SIG-M5 (cell line): Measurements from ENCODE around the gene EFHC1.
"Not testable (repeated sequence)": the region's sequence is repeated elsewhere in the genome, so short reads cannot be mapped to it uniquely, and the experiment has no call there.

Source experiments
- DNase-seq: peaks from one replicate; lab custom pipeline; 2025; lab: John Stamatoyannopoulos, UW

Gene EFHC1

DNA sequence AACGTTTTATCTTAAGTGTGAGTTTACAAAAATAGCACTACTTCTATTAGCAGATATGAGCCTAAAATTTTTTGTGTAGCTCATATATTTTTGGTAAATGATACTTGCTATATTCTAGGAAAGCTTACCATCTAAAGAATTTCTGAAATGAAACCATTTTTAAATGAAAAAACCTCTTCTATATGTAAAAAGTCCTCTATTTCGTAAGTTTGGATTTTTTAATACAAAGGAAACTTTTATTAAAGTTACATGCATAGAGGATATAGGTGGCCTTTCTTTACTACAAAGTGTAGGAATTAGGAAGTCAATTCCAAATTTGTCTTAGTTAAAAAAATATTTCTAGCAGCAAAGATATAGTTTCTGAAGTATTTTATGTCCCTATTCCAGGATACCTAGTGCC, 18.8 kb downstream of the EFHC1 start:
- no peak for DNase-seq

DNA sequence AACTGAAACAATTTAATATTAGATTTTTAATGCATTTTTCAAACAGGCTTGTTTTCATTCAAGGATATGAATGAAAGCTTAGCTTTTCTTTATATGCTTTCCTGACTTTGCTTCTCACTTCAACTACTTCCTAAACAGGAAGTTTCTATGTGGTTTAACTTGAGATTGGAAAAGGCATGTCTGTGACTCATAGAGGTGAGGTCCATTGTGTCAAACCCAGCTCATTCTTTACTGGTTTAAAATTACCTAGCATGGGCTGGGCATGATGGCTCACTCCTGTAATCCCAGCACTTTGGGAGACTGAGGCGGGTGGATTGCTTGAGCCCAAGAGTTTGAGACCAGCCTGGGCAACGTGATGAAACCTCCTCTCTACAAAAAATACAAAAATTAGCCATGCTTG, 34.4 kb downstream of the EFHC1 start:
- no peak for DNase-seq

DNA sequence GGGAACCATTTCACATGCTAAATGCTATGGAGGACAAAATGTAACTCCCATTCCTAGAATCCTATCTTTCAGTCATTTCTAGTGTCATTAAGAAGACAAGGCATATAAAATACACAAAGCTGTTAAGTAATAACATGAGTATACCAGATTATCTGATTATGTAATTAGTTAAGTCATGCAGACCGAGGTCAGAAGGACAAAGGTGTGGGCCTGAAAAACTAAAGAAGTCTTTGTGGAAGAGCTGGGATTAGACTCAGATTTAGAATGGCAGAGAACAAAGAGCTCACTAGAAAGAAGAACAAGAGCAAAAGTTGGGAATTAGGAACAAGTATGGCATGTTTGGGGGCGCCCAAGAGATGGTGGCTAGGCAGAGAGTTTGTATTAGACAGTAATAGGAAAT, 37.0 kb downstream of the EFHC1 start:
- DNase-seq, result no peak

DNA sequence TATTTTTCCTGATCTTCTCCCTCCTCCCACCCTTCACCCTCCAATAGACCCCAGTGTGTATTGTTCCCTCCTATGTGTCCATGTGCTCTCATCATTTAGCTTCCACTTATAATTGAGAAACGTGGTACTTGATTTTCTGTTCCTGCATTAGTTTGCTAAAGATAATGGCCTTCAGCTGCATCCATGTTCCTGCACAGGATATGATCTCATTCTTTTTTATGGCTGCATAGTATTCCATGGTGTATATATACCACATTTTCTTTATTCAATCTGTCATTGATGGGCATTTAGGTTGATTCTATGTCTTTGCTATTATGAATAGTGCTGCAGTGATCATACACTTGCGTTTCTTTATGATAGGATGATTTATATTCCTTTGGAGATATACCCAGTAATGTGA, 41.1 kb downstream of the EFHC1 start:
- DNase-seq, result not testable (repeated sequence)

DNA sequence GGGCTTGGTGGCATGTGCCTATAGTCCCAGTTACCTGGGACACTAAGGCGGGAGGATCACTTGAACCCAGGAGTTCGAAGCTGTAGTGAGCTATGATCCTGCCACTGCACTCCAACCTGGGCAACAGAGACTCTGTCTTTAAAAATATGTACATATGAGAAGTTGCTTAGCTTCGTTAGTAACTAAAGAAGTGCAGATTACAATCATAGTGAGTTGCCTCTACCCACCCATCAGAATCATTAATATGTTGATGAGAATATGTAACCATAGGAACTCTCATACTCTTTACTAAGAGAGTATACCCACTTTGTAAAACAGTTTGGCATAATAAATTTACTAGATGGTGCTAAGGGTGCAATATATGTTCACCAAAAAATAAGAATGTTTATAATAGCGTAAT, 54.0 kb downstream of the EFHC1 start:
- no peak for DNase-seq

DNA sequence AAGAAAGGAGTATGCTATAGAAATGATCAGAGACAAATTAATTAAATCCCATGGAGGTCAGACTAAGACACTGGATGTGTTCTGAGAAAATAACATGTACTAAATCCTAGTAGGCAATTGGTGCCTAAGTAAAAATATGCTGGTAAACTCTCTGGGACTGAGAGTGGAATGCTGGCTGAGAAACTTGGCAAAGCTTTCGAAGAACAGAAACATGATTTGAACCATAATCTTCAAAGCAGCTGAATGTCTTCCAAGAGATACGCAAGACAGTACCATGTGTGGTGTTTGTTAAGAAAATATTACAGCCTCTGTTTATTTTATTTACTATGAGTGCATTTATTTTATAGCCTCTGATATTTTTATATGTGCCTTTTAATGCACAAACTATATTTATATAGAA, 55.2 kb downstream of the EFHC1 start:
- no peak for DNase-seq

DNA sequence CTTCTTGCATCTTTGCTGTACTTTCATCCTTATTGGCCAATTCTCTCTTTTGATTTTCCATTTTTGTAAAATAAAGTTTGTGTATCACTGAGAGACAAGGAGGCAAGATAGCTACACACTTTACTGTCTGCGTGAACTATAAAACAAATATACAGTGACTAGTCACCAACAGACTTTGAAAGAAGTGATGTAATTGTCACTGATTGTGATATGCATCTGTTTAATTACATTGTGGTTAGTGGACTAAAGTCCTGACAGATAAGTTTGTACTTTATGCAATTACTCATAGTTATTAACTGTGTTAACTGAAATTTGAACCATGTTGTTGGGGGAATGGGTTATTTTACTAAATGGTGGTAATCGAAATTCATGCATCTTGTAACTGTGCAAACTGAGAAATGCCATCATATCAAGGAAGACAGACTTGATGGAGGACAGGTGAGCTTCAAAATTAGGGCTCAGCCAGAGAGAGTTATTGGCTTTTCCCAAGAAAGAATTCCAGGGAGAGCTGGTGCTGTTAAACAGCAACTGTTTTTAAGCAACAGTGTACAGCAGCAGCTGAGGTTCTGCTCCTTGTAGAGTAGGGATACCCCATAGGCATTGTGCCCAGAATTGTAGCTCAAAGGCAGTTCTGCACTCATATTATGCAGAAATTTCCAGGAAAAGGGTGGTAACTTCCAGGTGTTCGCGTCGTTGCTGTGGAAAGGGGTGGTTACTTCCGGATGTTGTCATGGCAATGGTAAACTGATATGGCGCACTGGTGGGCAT, 62.9 kb downstream of the EFHC1 start:
- DNase-seq, result no peak

DNA sequence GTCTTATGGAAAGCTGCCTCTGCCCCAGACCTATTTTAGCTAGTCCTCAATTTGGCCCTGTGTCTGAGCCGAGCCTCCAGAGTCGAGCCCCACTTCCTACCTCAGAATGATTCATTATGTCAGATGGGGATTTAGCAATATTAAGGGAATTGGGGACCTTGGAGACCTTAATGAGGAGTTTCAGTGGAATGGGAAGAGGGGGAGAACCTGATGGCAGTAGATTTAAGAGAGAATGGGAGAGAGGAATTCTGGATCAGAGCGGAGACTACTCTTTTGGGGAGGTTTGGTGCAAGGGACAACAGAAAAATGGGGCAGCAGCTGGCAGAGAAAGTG, 63.5 kb downstream of the EFHC1 start:
- DNase-seq, result no peak

DNA sequence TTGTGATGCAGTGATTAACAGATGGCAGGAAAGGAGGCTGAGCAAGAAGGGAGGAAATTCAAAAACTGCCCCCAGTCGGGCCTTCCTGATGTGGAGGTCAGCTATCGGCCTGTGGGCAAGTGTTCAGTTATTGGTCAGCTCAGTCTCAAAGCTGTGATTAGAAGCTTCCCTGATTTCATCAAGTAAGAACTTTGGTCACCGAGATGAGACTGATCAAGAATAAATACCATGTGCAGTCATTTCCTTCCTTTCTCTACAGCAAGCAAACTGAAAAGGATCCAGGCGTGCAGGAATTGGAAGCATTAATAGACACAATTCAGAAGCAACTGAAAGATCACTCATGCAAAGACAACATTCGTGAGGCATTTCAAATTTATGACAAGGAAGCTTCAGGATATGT, 69.7 kb downstream of the EFHC1 start:
- no peak for DNase-seq

DNA sequence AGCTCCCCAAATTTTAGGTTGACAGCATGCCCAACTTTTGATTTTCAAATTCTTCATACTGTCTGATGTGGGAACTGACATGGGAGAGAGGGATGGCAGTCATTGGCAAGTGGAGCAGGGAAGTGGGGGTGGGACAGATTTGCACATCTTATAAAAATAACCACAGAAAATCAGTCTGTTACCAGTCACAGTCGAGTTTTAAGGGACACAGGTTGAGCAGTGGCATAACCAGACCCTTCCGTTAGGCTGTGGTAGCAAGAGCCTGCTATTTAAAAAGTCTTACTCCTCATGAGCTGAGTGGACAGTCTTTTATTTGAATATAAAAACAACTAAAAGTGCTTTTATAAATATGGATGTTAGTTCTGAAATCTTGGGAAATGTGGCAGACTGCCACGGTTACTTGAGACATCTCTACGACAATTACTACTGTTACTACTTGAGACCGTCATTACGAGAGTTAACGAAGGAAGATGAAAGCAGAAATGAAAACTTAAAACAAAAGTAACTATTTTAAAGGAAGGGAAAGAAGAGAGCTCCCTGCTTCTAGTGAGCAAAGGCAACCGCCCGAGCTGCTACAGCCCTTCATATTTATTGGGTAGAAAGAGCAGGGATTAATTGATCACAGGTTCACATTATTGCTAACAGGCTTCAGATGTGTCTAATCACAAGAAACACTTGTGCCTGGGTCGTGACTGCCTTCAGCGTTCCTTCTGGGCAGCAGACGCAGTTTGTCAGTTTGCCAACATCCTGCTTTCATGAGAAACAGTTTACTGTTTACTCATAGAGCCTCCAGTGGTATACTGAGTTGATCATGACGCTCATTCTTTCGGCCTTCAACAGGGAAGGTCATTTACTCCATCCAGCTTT, 71.3 kb downstream of the EFHC1 start:
- no peak for DNase-seq

DNA sequence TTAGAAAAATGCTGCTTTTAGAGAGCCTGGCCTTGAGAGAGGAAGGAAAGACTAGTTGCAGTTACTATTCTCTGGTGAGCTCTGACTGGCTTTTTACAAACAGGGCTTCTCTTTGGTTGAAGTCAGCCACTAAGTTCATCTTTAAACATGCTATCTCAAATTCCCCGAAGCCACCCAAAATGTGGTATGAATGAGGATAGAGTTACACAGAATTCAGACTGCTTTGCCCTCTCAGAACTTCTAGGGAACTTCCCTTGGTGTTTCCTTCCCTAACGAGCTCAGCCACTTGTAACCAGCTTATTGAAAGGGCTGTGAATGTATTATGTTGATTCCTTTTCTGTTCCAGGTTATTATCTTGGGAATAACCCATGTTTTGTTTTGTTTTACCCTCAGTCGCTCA, 73.5 kb downstream of the EFHC1 start:
- no peak for DNase-seq

DNA sequence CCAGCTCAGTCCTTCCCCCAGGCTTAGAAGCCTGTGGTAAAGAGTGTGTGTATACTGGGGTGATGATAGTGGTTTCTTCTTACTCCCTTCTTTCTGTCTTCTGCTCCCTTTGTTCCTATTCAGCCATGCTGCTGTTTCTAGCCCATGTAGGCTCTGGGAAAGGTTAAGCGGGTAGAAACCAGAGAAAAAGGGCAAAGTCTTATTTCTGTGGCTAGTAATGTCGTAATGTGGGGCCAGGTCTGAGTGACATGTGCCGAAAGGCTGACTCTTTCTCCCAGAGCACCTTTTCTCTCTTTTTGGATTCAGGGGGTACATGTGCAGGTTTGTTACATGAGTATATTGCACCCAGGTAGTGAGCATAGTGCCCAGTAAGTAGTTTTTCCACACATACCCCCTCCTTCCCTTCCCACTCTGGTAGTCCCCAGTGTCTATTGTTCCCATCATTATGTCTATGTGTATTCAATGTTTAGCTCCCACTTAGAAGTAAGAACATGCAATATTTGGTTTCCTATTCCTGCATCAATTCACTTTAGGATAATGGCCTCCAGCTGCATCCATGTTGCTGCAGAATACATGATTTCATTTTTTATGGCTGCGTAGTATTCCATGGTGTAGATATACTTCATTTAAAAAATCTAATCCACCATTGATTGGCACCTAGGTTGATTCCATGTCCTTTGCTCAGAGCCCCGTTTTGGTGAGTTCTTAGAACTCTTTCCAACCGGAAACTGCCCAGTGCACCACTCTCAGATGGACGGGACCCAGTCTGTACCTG, 74.3 kb downstream of the EFHC1 start:
- DNase-seq, result no peak

DNA sequence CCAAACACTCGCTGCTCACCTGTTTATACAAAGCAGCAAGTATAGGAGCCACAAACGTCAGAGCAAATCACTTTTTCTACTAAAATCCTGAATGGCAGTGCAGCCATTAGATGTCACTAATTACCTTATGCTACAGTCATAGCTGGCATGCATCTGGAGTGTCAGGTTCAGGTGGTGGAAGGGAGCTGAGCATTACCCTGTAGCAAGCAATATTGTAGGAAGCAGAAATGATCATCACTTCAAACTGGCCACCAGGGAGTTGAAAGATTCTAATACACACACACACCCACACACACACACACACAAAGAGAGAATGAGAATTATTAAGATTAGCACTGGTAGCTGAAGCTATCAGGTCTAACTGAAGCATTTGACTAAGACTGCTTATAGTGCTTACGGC, 75.8 kb downstream of the EFHC1 start:
- no peak for DNase-seq

DNA sequence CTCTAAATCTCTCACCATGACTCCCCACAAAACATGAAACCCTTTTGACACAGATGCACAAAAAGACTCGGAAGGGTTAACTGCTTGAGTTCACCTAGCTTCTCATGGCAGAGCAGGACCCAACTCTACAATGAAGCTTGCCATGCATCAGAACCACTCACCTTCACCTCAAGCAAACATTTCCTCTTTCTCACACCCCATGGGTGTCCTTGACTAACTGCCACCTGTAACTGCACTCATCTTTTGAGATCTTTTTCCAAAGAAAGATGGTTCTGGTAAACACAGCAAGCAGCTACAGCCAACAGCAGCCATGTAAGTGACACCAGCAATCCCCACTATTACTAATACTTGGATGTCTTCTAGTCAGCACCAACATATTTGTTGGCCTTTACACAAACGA, 76.5 kb downstream of the EFHC1 start:
- DNase-seq, result no peak

DNA sequence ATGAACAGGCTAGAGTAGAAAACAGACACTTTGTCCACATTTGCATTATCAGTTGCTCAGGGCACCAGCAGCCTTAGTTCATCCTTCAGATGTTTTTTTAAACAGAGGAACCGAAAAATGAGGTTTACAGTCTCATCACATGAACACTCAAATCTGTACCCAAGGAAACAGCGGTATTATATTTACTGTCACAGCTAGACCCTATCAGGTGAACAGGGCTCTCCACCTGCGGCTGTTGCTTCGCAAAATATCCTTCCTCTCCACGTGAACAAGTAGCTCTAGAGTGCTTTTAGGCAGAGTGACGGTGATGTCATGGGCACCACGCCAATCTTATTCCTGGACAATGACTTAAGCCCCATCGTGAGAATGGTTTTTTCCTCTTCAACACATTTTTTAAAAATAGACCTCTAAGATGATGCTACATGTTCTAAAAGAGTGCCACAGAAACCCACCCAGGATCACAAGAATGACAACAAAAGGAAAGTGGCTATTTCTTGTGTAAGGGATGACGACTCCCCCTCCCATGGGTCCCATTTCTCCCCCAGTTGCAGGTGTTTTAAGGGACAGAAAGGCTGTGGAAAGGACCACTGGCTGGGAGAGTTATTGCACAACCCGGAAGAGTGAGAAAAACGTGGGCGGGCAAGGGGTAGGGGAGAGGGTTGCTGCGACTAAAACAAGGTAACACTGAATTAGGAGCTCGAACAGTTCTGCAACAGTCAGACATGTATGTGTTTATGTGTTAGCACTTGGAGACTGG, 77.7 kb downstream of the EFHC1 start:
- no peak for DNase-seq

DNA sequence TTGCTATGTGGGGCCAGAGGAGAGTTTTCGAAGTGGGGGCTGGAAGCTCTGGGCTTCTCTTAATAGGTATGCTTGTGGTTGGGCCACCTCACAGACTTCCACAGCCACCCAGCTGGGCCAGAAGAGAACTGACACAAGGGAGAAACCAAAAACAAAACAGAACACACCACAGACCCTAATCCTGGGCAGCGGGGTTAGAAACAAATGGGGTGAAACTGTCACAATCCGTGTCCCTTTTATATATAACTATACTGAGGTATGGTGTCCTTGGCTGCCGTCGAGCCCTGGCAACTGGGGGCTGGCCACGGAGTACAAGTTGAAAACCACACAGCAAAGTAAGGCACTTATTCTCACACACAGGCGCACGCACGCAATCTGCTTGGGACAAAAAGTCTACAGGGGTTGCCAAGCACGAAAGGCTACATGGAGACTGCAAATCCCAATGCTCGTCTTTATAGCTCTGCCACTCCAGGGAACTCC, 78.4 kb downstream of the EFHC1 start:
- no peak for DNase-seq

DNA sequence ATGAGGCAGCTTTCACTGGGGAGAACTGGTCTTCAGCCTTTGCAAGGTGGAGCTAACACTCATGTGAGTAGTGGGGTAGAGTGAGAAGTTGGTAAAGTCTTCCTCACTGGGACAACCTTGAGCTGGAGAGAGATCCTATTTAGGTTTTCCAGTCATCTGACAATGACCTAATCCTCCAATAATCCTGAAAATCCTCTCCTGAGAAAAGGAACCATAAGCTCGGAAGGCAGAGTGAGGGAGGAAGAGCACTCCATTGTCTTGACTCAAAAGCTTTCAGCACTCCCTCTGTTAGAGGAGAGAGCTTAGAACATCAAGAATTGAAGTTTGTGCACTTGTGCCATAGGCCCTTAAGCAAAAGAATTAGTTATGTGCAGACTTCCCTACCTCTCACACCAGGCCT, 78.9 kb downstream of the EFHC1 start:
- no peak for DNase-seq

DNA sequence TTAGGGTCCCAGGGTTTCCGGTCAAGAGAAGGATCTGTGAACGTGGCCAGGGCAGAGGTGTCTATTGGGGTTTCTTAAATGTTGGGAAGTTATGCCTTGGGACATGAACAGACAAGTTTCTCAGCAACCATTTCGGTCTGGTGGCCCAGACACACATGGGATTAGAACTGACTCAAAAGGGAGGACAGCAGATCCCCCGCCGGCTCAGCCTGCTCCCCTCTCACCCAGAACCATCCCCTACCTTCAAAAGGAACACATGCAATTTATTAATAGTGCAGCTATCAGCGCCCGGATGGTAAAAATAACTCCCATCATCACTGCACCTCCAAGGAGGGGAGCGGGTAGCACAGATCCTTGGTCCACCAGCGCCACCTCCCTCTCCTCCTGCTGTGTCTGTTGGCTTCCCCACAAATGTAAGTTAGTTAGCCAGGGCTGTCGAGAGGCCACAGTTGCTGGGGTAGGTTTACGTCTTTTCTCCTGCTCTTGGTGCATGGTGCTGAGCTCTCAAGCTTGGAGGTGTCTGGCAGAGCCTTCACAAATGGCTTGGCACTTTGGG, 79.6 kb downstream of the EFHC1 start:
- no peak for DNase-seq

DNA sequence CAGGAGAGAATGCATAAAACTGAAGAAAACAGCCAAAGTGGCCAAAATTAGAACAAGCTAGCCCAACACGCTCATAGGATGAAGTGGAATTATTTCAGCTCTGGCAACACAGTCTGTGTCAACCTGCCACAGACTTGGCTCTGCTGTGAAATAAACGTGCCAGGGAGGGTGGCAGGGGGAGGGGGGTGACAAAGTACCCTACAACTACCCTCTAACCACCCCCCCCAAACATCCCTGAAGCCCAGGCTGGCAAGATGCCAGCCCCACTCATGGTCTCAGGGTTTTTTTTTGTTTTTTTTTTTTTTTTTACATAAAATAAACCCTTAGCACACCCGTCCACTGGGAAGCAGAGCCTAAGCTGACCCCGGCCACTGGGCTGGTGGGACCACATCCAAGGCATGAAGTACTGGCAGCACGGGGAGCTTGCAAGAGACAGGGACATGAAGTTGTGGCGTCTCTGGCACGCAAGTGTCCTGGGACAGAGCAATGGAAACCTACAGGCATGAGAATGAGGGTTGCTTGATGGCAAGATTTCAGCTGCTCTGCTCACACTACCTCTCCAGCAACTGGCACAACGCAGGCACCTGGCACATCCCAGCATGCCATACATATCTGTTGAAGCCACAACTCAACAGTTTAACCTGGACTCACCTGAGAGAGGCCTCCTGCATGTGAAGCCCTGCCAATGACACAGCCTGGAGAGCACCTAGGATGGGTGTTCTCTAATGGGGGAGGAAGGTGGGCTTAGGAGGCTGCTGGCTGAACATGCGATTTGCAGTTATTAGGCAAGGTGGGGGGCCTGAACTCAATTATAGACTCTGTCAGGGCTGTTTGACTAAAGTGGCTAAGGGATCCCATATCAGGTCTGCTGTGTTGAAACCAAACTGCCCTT, 80.3 kb downstream of the EFHC1 start:
- DNase-seq, result no peak

DNA sequence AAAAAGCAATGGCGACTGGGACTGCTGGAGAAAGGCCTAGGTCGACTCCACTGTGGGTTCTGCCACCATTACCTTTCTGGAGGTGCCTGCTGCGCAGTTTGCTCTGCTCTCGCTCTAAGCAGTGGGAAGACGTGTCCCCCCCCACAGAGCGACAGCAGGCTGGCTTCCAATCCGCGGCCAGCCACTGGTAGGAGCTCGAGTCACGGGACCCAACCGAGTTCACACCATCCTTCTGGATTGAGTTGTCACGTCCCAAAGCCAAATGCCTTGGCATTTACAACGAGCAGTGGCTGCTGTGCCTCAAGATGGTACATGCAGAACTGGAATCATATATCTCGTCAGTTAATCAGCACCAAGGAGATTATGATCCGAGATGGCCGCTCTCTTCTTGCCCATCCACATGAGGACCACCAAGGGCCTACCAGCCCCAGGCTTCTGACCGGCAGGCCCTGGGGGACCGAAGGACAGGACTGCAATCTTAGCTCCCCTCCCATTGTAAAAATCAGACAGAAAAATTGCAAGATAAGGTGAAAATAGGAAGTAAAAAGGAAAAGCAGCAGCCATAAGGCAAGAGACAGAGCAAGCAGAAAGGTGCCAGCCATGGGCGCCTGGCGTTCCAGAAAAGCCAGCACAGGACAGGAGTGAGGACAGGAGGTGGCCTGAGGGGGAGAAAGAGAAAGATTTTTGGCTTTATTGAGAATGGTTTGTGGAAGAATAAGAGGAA, 82.3 kb downstream of the EFHC1 start:
- DNase-seq, result no peak
